ENCODE data around the gene FAM3D.

FAM3D gene

GRCh38 chr3:58625196-58625824, 41.3 kb downstream of the FAM3D start:
- DNase-seq = no peak

- DNase-seq = no peak
These were observed 42.0 kb downstream of the FAM3D start for GRCh38 chr3:58624550-58624949.

- no peak for DNase-seq
These were observed 42.6 kb downstream of the FAM3D start for GRCh38 chr3:58623961-58624360.

- no peak for DNase-seq
These were observed 43.1 kb downstream of the FAM3D start for GRCh38 chr3:58623478-58623877.

GRCh38 chr3:58622892-58623291, 43.7 kb downstream of the FAM3D start:
- DNase-seq = no peak

GRCh38 chr3:58622436-58622835, 44.1 kb downstream of the FAM3D start:
- no peak for DNase-seq

- no peak for DNase-seq
These were observed 45.3 kb downstream of the FAM3D start for GRCh38 chr3:58621086-58621830.

- no peak for DNase-seq
These were observed 46.2 kb downstream of the FAM3D start for GRCh38 chr3:58620421-58620820.

GRCh38 chr3:58617338-58617761, 49.2 kb downstream of the FAM3D start:
- DNase-seq = no peak

GRCh38 chr3:58613236-58614132, 53.1 kb downstream of the FAM3D start:
- DNase-seq = no peak

GRCh38 chr3:58612830-58613229, 53.7 kb downstream of the FAM3D start:
- no peak for DNase-seq

GRCh38 chr3:58609990-58610389, 56.6 kb downstream of the FAM3D start:
- no peak for DNase-seq

GRCh38 chr3:58608648-58609047, 57.9 kb downstream of the FAM3D start:
- no peak for DNase-seq

- DNase-seq = no peak
These were observed 58.8 kb downstream of the FAM3D start for GRCh38 chr3:58607816-58608215.

GRCh38 chr3:58606693-58607092, 59.9 kb downstream of the FAM3D start:
- no peak for DNase-seq

GRCh38 chr3:58604031-58604430, 62.5 kb downstream of the FAM3D start:
- DNase-seq = no peak

- DNase-seq = no peak
These were observed 63.0 kb downstream of the FAM3D start for GRCh38 chr3:58603606-58604005.

GRCh38 chr3:58597770-58598310, 68.7 kb downstream of the FAM3D start:
- DNase-seq = no peak

- no peak for DNase-seq
These were observed 69.6 kb downstream of the FAM3D start for GRCh38 chr3:58596834-58597518.

GRCh38 chr3:58594117-58594516, 72.5 kb downstream of the FAM3D start:
- no peak for DNase-seq

GRCh38 chr3:58591517-58592510, 74.8 kb downstream of the FAM3D start:
- no peak for DNase-seq

Measured in CD4-positive, alpha-beta T cell treated with Interferon alpha-2 for 1 hour (primary cell).